ENCODE measurements around the gene EHD4. TPM values are rescaled to one million over a fixed set of nuclear protein-coding genes. Genes with fewer than 3 reads are reported as not detected.

EHD4 gene
- total and polyA plus RNA-seq, 9 of the 15 experiments (the other 6 are each of a cell fraction or from before 2014, with no cell fraction given) = 0.89 to 10.3 (median 6.4) TPM

DNA sequence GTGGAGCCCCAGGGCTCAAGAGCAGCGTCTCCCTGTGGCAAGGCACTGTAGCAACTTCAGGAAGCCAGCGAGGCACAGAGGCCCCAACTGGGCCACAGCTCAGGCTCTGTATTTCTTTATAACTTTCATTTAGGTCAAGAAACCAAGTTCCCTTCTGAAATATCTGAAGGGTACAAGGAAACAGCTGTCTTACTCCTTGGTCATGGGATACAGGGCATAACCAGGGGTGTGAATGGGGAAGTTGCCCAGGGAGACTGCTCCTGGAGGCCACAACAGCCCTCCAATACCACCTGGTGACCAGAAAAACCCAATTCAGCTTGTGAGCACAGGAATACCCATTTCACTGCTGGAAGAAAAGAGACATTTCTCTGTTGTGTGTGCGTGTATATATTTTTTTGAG is 65.2 kb downstream of the EHD4 start (continued):
- TF ChIP-seq SP1 (CRISPR knock-in tag; IDR thresholded peaks at IDR 0.05) = no peak
- TF ChIP-seq KAT8 (IDR thresholded peaks at IDR 0.05; ENCODE audit: low read depth) = no peak
- TF ChIP-seq, protein P1, sequence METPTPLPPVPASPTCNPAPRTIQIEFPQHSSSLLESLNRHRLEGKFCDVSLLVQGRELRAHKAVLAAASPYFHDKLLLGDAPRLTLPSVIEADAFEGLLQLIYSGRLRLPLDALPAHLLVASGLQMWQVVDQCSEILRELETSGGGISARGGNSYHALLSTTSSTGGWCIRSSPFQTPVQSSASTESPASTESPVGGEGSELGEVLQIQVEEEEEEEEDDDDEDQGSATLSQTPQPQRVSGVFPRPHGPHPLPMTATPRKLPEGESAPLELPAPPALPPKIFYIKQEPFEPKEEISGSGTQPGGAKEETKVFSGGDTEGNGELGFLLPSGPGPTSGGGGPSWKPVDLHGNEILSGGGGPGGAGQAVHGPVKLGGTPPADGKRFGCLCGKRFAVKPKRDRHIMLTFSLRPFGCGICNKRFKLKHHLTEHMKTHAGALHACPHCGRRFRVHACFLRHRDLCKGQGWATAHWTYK (CRISPR knock-in tag; IDR thresholded peaks at IDR 0.05) = no peak
- no peak for TF ChIP-seq MCM5 (IDR thresholded peaks at IDR 0.05; ENCODE audit: low read depth)
- TF ChIP-seq RB1 (IDR thresholded peaks at IDR 0.05; ENCODE audit: low read depth) = no peak
- TF ChIP-seq CXXC5 (CRISPR knock-in tag; IDR thresholded peaks at IDR 0.05) = no peak
- TF ChIP-seq GABPA (tag; conservative IDR thresholded peaks at IDR 0.05; ENCODE audit: low read depth) = no peak

DNA sequence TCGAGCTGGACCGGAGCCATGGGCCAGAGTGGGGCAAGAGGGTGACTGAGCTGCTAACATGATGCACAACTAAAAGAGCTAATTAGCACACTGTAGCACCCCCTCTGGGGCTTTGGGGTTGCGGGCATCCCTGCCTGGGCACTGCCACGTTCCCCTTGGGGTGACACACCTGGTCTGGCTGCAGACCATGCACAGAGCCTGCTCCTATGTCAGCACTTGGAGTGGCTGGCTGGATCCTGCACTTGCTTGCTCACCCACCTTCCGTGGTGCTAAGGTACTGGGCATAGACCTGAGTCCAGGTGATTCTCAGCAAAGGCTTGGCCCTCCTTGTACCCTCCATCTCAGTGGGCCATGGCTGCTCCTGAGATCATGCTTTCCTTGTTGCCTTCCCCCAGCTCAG is 65.7 kb downstream of the EHD4 start:
- BruUV-seq (replicated peaks) = no TSS peak
- Histone ChIP-seq H3K9ac (ENCODE audit: insufficient read depth in 1 of 2, low read depth in 2 of 2, low read length in 2 of 2) (no peak overlapping the region), H3K4me3 (no peak overlapping the region), H3K9me3 (replicated peaks; ENCODE audit: control insufficient read depth, insufficient read depth, low read depth, low read length) (no peaks in the 10 kb centered on the region), H3K36me3 (ENCODE audit: control insufficient read depth, insufficient read depth, low read length) (peaks cover 17% of the 10 kb centered on the region; the same call in 2 of the 3 replicates), H2AFZ (ENCODE audit: low read depth, low read length) (no peak overlapping the region), H3K4me1 (replicated peaks in 1 of 2; ENCODE audit: control insufficient read depth in 2 of 2, insufficient read depth in 2 of 2, low read length in 2 of 2) (no peaks in the 10 kb centered on the region; a peak in 1 of 5 replicates), H3K9me1 (ENCODE audit: control insufficient read depth, insufficient read depth, low read length) (peaks cover 4% of the 10 kb centered on the region), H4K20me1 (replicated peaks; ENCODE audit: control insufficient read depth, insufficient read depth, low read length) (peaks cover 6% of the 10 kb centered on the region), H3K79me2 (ENCODE audit: control insufficient read depth, insufficient read depth, low read length) (no peaks in the 10 kb centered on the region), H3K4me2 (ENCODE audit: insufficient read depth, low read length) (no peak overlapping the region), H3K27me3 (ENCODE audit: control insufficient read depth in 2 of 2, insufficient read depth in 2 of 2, low read length in 2 of 2) (no peaks in the 10 kb centered on the region), H3K27ac (ENCODE audit: extremely low read depth, low read depth, low read length) (no peak overlapping the region)
- TF ChIP-seq, protein P2, sequence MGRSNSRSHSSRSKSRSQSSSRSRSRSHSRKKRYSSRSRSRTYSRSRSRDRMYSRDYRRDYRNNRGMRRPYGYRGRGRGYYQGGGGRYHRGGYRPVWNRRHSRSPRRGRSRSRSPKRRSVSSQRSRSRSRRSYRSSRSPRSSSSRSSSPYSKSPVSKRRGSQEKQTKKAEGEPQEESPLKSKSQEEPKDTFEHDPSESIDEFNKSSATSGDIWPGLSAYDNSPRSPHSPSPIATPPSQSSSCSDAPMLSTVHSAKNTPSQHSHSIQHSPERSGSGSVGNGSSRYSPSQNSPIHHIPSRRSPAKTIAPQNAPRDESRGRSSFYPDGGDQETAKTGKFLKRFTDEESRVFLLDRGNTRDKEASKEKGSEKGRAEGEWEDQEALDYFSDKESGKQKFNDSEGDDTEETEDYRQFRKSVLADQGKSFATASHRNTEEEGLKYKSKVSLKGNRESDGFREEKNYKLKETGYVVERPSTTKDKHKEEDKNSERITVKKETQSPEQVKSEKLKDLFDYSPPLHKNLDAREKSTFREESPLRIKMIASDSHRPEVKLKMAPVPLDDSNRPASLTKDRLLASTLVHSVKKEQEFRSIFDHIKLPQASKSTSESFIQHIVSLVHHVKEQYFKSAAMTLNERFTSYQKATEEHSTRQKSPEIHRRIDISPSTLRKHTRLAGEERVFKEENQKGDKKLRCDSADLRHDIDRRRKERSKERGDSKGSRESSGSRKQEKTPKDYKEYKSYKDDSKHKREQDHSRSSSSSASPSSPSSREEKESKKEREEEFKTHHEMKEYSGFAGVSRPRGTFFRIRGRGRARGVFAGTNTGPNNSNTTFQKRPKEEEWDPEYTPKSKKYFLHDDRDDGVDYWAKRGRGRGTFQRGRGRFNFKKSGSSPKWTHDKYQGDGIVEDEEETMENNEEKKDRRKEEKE (IDR thresholded peaks at IDR 0.05; ENCODE audit: borderline replicate concordance in 1 of 2, control insufficient read depth in 1 of 2, low read depth in 2 of 2, low read length in 1 of 2) = no peak
- TF ChIP-seq ARHGAP35 (IDR thresholded peaks at IDR 0.05; ENCODE audit: partially characterized antibody) (no peak), EP300 (IDR thresholded peaks at IDR 0.05; ENCODE audit: low read length) (no peak)
- TF ChIP-seq, protein P3, sequence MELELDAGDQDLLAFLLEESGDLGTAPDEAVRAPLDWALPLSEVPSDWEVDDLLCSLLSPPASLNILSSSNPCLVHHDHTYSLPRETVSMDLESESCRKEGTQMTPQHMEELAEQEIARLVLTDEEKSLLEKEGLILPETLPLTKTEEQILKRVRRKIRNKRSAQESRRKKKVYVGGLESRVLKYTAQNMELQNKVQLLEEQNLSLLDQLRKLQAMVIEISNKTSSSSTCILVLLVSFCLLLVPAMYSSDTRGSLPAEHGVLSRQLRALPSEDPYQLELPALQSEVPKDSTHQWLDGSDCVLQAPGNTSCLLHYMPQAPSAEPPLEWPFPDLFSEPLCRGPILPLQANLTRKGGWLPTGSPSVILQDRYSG (tag; conservative IDR thresholded peaks at IDR 0.05; ENCODE audit: low read depth) = no peak
- FAIRE-seq (no peak), ATAC-seq (no peak), DNase-seq (ENCODE audit: extremely low read depth in 1 of 4, low spot score in 3 of 4) (no peak)
- CTCF ChIA-PET (ENCODE audit: low intra/inter-chr PET ratio) = no interaction called here
- 74% methylated on average over 5 of the region's 5 CpGs for WGBS (ENCODE audit: insufficient coverage, low coverage, missing lambda C conversion rate)
- intact Hi-C loops (cut with micrococcal nuclease) (loop anchor here (10.0 kb wide), 1 partner anchor 212 kb away; no protein-coding TSS in a partner anchor), in situ Hi-C loops (cut with MboI) (no loop called here)
- POLR2A ChIA-PET = interaction anchor here (0.6 to 1.6 kb wide), 2 partner anchors 10 to 133 kb away, joined by 3 read pairs; partner anchors contain the start of gene MAPKBP1

Data from K562 (cell line).